Measurements from ENCODE around the gene CASP7. TPM values are rescaled to one million over a fixed set of nuclear protein-coding genes. Genes with fewer than 3 reads are reported as not detected.

CASP7 gene
- total RNA-seq, 1 experiment from 2014 or later = 7.4 TPM

GRCh38 chr10:113732160-113732881, 52.6 kb downstream of the CASP7 start:
- TF ChIP-seq, protein P1, sequence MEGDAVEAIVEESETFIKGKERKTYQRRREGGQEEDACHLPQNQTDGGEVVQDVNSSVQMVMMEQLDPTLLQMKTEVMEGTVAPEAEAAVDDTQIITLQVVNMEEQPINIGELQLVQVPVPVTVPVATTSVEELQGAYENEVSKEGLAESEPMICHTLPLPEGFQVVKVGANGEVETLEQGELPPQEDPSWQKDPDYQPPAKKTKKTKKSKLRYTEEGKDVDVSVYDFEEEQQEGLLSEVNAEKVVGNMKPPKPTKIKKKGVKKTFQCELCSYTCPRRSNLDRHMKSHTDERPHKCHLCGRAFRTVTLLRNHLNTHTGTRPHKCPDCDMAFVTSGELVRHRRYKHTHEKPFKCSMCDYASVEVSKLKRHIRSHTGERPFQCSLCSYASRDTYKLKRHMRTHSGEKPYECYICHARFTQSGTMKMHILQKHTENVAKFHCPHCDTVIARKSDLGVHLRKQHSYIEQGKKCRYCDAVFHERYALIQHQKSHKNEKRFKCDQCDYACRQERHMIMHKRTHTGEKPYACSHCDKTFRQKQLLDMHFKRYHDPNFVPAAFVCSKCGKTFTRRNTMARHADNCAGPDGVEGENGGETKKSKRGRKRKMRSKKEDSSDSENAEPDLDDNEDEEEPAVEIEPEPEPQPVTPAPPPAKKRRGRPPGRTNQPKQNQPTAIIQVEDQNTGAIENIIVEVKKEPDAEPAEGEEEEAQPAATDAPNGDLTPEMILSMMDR (IDR thresholded peaks at IDR 0.05; ENCODE audit: unreplicated experiment) = no peak
- intact Hi-C loops (cut with micrococcal nuclease) = no loop called here
- Mint-ChIP-seq H3K27ac (ENCODE audit: low read depth, unreplicated experiment) (no peak overlapping the region), H3K36me3 (ENCODE audit: insufficient read depth, unreplicated experiment) (peaks cover 19% of the 10 kb centered on the region), H3K4me3 (ENCODE audit: unreplicated experiment) (no peak overlapping the region), H3K9me3 (ENCODE audit: unreplicated experiment) (no peaks in the 10 kb centered on the region), H3K27me3 (ENCODE audit: insufficient read depth, unreplicated experiment) (no peaks in the 10 kb centered on the region), H3K4me1 (ENCODE audit: insufficient read depth, unreplicated experiment) (no peaks in the 10 kb centered on the region)
- ChIA-PET POLR2A (interaction anchor here (1.0 kb wide), 1 partner anchor 20 kb away, joined by 3 read pairs; no protein-coding TSS in a partner anchor), CTCF (interaction anchor here (0.6 to 0.8 kb wide), 2 partner anchors 15 to 169 kb away, joined by 3 to 5 read pairs; no protein-coding TSS in a partner anchor)
- no TSS peak for BruUV-seq (replicated peaks)
- DNase-seq (ENCODE audit: unreplicated experiment) = no peak

DNA sequence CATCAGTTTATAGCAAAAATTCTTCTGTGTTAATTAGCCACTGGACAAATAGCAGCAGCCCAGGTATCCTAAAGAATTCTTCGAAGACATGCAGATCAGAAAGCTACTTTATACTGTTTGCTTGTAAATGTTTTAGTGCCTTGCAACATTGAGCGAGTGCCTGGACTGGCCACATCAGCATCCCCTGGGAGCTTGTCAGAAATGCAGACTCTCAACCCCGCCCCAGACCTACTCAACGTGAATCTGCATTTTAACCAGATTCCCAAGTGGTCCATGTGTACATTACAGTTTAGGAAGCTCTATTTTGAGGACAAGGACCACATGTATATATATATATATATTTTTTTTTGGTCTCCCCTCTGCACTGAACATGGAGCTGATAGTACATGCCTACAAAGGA, 53.3 kb downstream of the CASP7 start:
- Mint-ChIP-seq H3K9me3 (ENCODE audit: unreplicated experiment) (no peaks in the 10 kb centered on the region), H3K27ac (ENCODE audit: low read depth, unreplicated experiment) (no peak overlapping the region), H3K36me3 (ENCODE audit: insufficient read depth, unreplicated experiment) (peaks cover 12% of the 10 kb centered on the region), H3K4me1 (ENCODE audit: insufficient read depth, unreplicated experiment) (no peaks in the 10 kb centered on the region), H3K27me3 (ENCODE audit: insufficient read depth, unreplicated experiment) (no peaks in the 10 kb centered on the region), H3K4me3 (ENCODE audit: unreplicated experiment) (no peak overlapping the region)
- intact Hi-C loops (cut with micrococcal nuclease) = no loop called here
- BruUV-seq (replicated peaks) = no TSS peak
- CTCF ChIA-PET = interaction anchor here (0.8 kb wide), 1 partner anchor 170 kb away, joined by 3 read pairs; no protein-coding TSS in a partner anchor
- POLR2A ChIA-PET = interaction anchor here (1.0 kb wide), 1 partner anchor 20 kb away, joined by 3 read pairs; no protein-coding TSS in a partner anchor
- TF ChIP-seq, protein P1 (IDR thresholded peaks at IDR 0.05; ENCODE audit: unreplicated experiment) = no peak
- no peak for DNase-seq (ENCODE audit: unreplicated experiment)

GRCh38 chr10:113733635-113734034, 53.9 kb downstream of the CASP7 start:
- Mint-ChIP-seq H3K4me3 (ENCODE audit: unreplicated experiment) (no peak overlapping the region), H3K9me3 (ENCODE audit: unreplicated experiment) (no peaks in the 10 kb centered on the region), H3K27me3 (ENCODE audit: insufficient read depth, unreplicated experiment) (peaks cover 4% of the 10 kb centered on the region), H3K36me3 (ENCODE audit: insufficient read depth, unreplicated experiment) (peaks cover 11% of the 10 kb centered on the region), H3K27ac (ENCODE audit: low read depth, unreplicated experiment) (no peak overlapping the region), H3K4me1 (ENCODE audit: insufficient read depth, unreplicated experiment) (no peaks in the 10 kb centered on the region)
- DNase-seq (ENCODE audit: unreplicated experiment) = no peak
- TF ChIP-seq, protein P1 (IDR thresholded peaks at IDR 0.05; ENCODE audit: unreplicated experiment) = no peak
- ChIA-PET POLR2A (interaction anchor here (1.0 kb wide), 1 partner anchor 19 kb away, joined by 3 read pairs; no protein-coding TSS in a partner anchor), CTCF (no interaction called here)
- no TSS peak for BruUV-seq (replicated peaks)
- intact Hi-C loops (cut with micrococcal nuclease) = no loop called here

DNA sequence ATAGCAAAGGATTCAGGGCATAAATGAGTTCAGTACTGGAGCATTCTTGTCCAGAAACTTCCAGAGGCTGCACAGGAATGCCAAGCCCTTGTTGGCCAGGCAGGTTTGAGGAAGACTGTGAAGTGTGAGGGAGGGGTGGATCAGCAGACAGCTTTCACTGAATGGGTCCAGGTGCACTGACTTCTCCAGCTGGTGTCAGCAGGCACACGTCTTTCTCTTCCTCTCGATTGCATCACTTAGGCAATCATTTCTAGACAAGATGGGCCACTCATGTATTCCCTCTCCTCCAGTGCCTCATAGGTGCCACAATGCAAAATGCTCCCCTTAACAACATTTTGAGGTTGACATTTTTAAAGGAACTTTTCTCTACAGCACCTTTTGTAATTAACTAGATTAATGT, 56.2 kb downstream of the CASP7 start:
- POLR2A ChIA-PET = no interaction called here
- no TSS peak for BruUV-seq (replicated peaks)
- no peaks in the 10 kb centered on the region for H3K9me3 Mint-ChIP-seq (ENCODE audit: unreplicated experiment)

More for the DNA sequence above, 56.2 kb downstream of the CASP7 start:
- Mint-ChIP-seq H3K36me3 (ENCODE audit: insufficient read depth, unreplicated experiment) (no peaks in the 10 kb centered on the region), H3K27ac (ENCODE audit: low read depth, unreplicated experiment) (no peak overlapping the region), H3K4me1 (ENCODE audit: insufficient read depth, unreplicated experiment) (no peaks in the 10 kb centered on the region), H3K4me3 (ENCODE audit: unreplicated experiment) (no peak overlapping the region), H3K27me3 (ENCODE audit: insufficient read depth, unreplicated experiment) (peaks cover 17% of the 10 kb centered on the region)
- CTCF ChIA-PET = interaction anchor here (0.6 to 1.7 kb wide), 4 partner anchors 34 to 723 kb away, joined by 3 to 4 read pairs (median 4); no protein-coding TSS in a partner anchor
- TF ChIP-seq, protein P1 (IDR thresholded peaks at IDR 0.05; ENCODE audit: unreplicated experiment) = no peak
- DNase-seq (ENCODE audit: unreplicated experiment) = peak; percentile 35
- intact Hi-C loops (cut with micrococcal nuclease) = loop anchor here (1.0 kb wide), 1 partner anchor 367 kb away; no protein-coding TSS in a partner anchor
